H1 (cell line): Measurements from ENCODE around the gene EXOC1. TPM values are rescaled to one million over a fixed set of nuclear protein-coding genes. Genes with fewer than 3 reads are reported as not detected.

Experiments used
- polyA plus RNA-seq, 7 experiments: library from polyadenylated mRNA; depleted of rRNA in 3 of 7; stranded (reverse) in 5 of 7; unstranded in 2 of 7; fragments of >200 nt in 5 of 7; fragments of 200-250 nt in 2 of 7; gene quantifications; 1 replicate in 5 of 7; 2 replicates in 1 of 7; 4 replicates in 1 of 7; pipeline versions ENCODE4 v1.2.1 to v1.2.3, GENCODE V29; 2011 to 2013; ENCODE audit warnings: missing spikeins in 2 of 7, mixed read lengths in 2 of 7
- total RNA-seq: library from RNA; stranded (reverse); fragmentation: NEBNext Ultra II Directional; extraction: Animal tissue kit (Norgen Biotek cat#: 25700); gene quantifications from 2 replicates; pipeline ENCODE4 v1.2.1, GENCODE V29; 2021
- TF ChIP-seq, protein P1 (sequence below): IDR thresholded peaks from 2 replicates; pipeline ENCODE4 v1.6.1; 2012; ENCODE audit warnings: low read length, inconsistent platforms

The EXOC1 gene
- total and polyA plus RNA-seq, 2 of the 8 experiments (the other 6 are each of a cell fraction or from before 2014, with no cell fraction given) = 5.9 to 19.6 TPM

DNA sequence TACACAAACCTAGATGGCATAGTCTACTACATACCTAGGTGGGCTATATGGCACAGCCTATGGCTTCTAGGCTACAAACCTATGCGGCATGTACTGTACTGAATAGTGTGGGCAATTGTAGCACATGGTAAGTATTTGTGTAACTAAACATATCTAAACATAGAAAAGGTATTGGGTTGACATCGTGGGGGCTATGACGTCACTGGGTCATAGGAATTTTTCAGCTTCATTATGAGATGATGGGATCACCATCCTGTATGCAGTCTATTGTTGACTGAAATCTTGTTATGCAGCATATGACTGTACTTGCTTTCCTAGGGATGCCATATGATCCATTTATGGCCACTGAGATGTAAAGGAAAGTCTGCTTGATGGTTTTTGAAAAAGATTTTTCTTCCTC is 35.8 kb upstream of the EXOC1 start (continued):
- TF ChIP-seq, protein P1, sequence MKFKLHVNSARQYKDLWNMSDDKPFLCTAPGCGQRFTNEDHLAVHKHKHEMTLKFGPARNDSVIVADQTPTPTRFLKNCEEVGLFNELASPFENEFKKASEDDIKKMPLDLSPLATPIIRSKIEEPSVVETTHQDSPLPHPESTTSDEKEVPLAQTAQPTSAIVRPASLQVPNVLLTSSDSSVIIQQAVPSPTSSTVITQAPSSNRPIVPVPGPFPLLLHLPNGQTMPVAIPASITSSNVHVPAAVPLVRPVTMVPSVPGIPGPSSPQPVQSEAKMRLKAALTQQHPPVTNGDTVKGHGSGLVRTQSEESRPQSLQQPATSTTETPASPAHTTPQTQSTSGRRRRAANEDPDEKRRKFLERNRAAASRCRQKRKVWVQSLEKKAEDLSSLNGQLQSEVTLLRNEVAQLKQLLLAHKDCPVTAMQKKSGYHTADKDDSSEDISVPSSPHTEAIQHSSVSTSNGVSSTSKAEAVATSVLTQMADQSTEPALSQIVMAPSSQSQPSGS = no peak
